GM12878 (cell line): ENCODE measurements around the gene CYB561A3. TPM values are rescaled to one million over a fixed set of nuclear protein-coding genes. Genes with fewer than 3 reads are reported as not detected.

Experiments used
- ATAC-seq: fragments of 200-7000 bp; cut with Tn5 transposase; 3 replicates; pipeline ENCODE4 v1.9.1; 2020; ENCODE audit warnings: mild to moderate bottlenecking, moderate library complexity
- BruUV-seq: library from RNA; stranded (reverse); fragments of 400-500 nt; replicated peaks from 2 replicates; lab custom pipeline; 2021; lab: Mats Ljungman, UMichigan
- CTCF ChIA-PET: fragments of 300-600 bp; sonication (Branson Sonifier 250); formaldehyde crosslinking; extraction: SDS; loops from one replicate; lab custom pipeline; 2021; ENCODE audit warnings: inconsistent platforms; lab: Yijun Ruan, JAX
- POLR2A ChIA-PET: fragments of 350-600 bp; formaldehyde crosslinking; extraction: SDS; loops from one replicate; lab custom pipeline; 2021; ENCODE audit warnings: inconsistent platforms; lab: Charles Lee
- RAD21 ChIA-PET: fragments of 300-600 bp; sonication (Branson Sonifier 250); formaldehyde crosslinking; loops from one replicate; lab custom pipeline; 2023; ENCODE audit warnings: antibody characterized with exemption; ENCODE audit not compliant: unreplicated experiment; lab: Charles Lee
- SMC1A ChIA-PET: fragments of 300-600 bp; sonication (Branson Sonifier 250); formaldehyde crosslinking; loops from one replicate; lab custom pipeline; 2023; ENCODE audit not compliant: unreplicated experiment, uncharacterized antibody; lab: Charles Lee
- DNase-seq: peaks from one replicate; pipeline ENCODE4 v3.0.0-alpha.2; 2011; ENCODE audit warnings: low read depth, low spot score
- FAIRE-seq: peaks from 3 replicates; lab custom pipeline; 2011; peaks lifted over from hg19 to GRCh38; lab: Jason Lieb, UNC
- H2AFZ ChIP-seq: 2 replicates; pipeline ENCODE4 v1.6.0; 2011; ENCODE audit warnings: low read depth, low read length, control low read depth; ENCODE audit not compliant: control insufficient read depth
- H3K27ac ChIP-seq: 2 replicates; pipeline ENCODE4 v1.5.1; 2011; ENCODE audit warnings: control low read depth; ENCODE audit not compliant: control insufficient read depth, insufficient read depth
- H3K27me3 ChIP-seq, 2 experiments: replicated peaks in 1 of 2; 2 replicates each; pipeline versions ENCODE4 v1.6.0 to v1.6.1; 2011; ENCODE audit warnings: low read length in 1 of 2; ENCODE audit not compliant: control insufficient read depth in 2 of 2, insufficient read depth in 2 of 2
- H3K36me3 ChIP-seq, 2 experiments: 2 replicates each; pipeline ENCODE4 v1.5.1; 2011; ENCODE audit warnings: low read length in 1 of 2; ENCODE audit not compliant: control insufficient read depth in 2 of 2, insufficient read depth in 2 of 2
- H3K4me1 ChIP-seq: 2 replicates; pipeline ENCODE4 v1.6.1; 2011; ENCODE audit warnings: mild to moderate bottlenecking, low read length, moderate library complexity, mixed read lengths; ENCODE audit not compliant: control insufficient read depth, insufficient read depth
- H3K4me2 ChIP-seq: 2 replicates; pipeline ENCODE4 v1.6.0; 2011; ENCODE audit warnings: control low read depth; ENCODE audit not compliant: control insufficient read depth, insufficient read depth
- H3K4me3 ChIP-seq: fragments of 200-600 bp; sonication (generic); 2 replicates; pipeline ENCODE4 v1.5.1; 2016
- H3K79me2 ChIP-seq: 2 replicates; pipeline ENCODE4 v1.6.0; 2011; ENCODE audit warnings: low read length; ENCODE audit not compliant: control insufficient read depth, insufficient read depth
- H3K9ac ChIP-seq: 2 replicates; pipeline ENCODE4 v1.8.0; 2011; ENCODE audit warnings: low read length, control low read depth, mixed read lengths; ENCODE audit not compliant: control insufficient read depth, insufficient read depth
- H3K9me3 ChIP-seq: replicated peaks from 3 replicates; pipeline ENCODE4 v1.5.1; 2011; ENCODE audit warnings: mild to moderate bottlenecking, low read length; ENCODE audit not compliant: control insufficient read depth, insufficient read depth
- H4K20me1 ChIP-seq: 2 replicates; pipeline ENCODE4 v1.6.0; 2011; ENCODE audit not compliant: control insufficient read depth, insufficient read depth
- BCL11A ChIP-seq: IDR thresholded peaks from 2 replicates; pipeline ENCODE4 v1.6.1; 2011; ENCODE audit warnings: low read depth, low read length
- BRCA1 ChIP-seq: IDR thresholded peaks from 2 replicates; pipeline ENCODE4 v1.6.1; 2011; ENCODE audit warnings: low read depth, low read length, improper control_type of control experiment
- CHD2 ChIP-seq: IDR thresholded peaks from 2 replicates; pipeline ENCODE4 v1.6.1; 2011; ENCODE audit warnings: low read depth, low read length, improper control_type of control experiment, borderline replicate concordance
- IKZF2 ChIP-seq, 2 experiments: fragments of 450-650 bp; IDR thresholded peaks; 2 replicates each; pipeline ENCODE4 v1.6.1; 2017; ENCODE audit warnings: mild to moderate bottlenecking in 2 of 2, moderate library complexity in 2 of 2
- NR2C1 ChIP-seq: fragments of 450-650 bp; IDR thresholded peaks from 2 replicates; pipeline ENCODE4 v1.6.1; 2017; ENCODE audit warnings: antibody characterized with exemption, mild to moderate bottlenecking, moderate library complexity
- PML ChIP-seq: IDR thresholded peaks from 2 replicates; pipeline ENCODE4 v1.6.1; 2012; ENCODE audit warnings: low read length, inconsistent platforms
- SP1 ChIP-seq: IDR thresholded peaks from one replicate; pipeline ENCODE4 v1.6.1; 2011; ENCODE audit warnings: low read depth, low read length
- YY1 ChIP-seq: IDR thresholded peaks from 2 replicates; pipeline ENCODE4 v1.6.1; 2011; ENCODE audit warnings: low read depth, mild to moderate bottlenecking, low read length
- WGBS: methylation state at CpG from one replicate; pipeline ENCODE4 v1.1.6; 2016; ENCODE audit warnings: low lambda C conversion rate; ENCODE audit not compliant: insufficient replicate concordance, insufficient coverage; ENCODE audit errors: missing lambda C conversion rate; 5-methylcytosine and 5-hydroxymethylcytosine counted together
- in situ Hi-C: fragments of 300-500 bp; cut with MboI; formaldehyde crosslinking; loops from 9 replicates; pipeline ENCODE4 v1.14.3; 2018; ENCODE audit warnings: mixed read lengths
- intact Hi-C: fragments of 100-400 bp; cut with micrococcal nuclease; formaldehyde crosslinking; loops from one replicate; pipeline ENCODE4 v1.14.2; 2022; ENCODE audit not compliant: unreplicated experiment
- polyA plus RNA-seq, 11 experiments: library from polyadenylated mRNA; depleted of rRNA in 4 of 11; unstranded in 6 of 11; stranded (reverse) in 5 of 11; fragments of >200 nt; fragmentation: Nextera tagmentation in 4 of 11; fragmentation: Illumina TruSeq in 1 of 11; extraction: Ambion mirVana in 4 of 11; extraction: Trizol in 1 of 11; gene quantifications; 1 replicate in 1 of 11; 2 replicates in 10 of 11; pipeline versions ENCODE4 v1.2.1 to v1.2.3, GENCODE V29; 2011 to 2016; ENCODE audit warnings: inconsistent platforms in 2 of 11, missing spikeins in 2 of 11, low read depth in 1 of 11
- total RNA-seq, 4 experiments: library from RNA; depleted of rRNA in 3 of 4; stranded (reverse); fragments of >200 nt in 3 of 4; fragmentation: Illumina TruSeq in 1 of 4; extraction: Trizol in 1 of 4; gene quantifications; 2 replicates each; pipeline versions ENCODE4 v1.2.1 to v1.2.3, GENCODE V29; 2013 to 2021

Gene CYB561A3
- total and polyA plus RNA-seq, 10 of the 15 experiments (the other 5 are each of a cell fraction or from before 2014, with no cell fraction given), result 40.1 to 169 (median 74.4) TPM

DNA sequence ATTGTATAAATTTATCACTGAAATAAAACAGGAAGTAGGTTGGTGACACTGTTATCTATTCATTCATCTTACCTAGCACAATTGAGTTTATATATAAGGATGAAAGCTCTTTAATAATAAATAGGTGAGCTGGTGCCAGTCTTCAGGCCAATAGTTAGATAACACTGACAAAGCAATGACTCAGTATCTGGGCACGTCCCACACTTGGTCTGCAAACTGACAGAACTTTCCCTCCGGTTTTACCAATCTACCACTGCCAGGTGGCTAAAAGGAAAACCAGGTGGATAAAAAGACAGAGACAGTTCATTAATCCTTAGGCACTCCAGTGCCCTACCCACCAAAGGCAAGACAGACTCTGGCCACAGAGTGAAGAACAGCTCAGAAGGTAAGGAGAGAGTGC, 46.4 kb downstream of the CYB561A3 start (continued):
- TF ChIP-seq IKZF2 (IDR thresholded peaks at IDR 0.05), result no peak
- TF ChIP-seq NR2C1, result no peak
- no peak for TF ChIP-seq YY1
- no peak for TF ChIP-seq CHD2
- no peak for TF ChIP-seq PML

DNA sequence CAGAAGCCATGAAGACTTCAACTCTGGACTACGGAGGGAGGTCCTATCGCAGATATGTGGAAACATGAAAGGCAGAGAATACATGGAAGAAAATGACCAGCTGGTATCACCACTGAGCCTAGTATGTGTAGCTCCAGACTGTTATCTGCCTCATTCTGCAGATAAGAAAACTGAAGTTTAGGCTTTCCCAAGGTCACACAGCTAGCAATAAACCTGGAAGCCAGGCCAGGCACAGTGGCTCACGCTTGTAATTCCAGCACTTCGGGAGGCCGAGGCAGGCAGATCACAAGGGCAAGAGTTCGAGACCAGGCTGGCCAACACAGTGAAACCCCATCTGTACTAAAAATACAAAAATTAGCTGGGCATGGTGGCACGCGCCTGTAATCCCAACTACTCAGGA, 50.9 kb downstream of the CYB561A3 start:
- intact Hi-C loops, result no loop called here
- Histone ChIP-seq H3K9me3 (no peaks in the 10 kb centered on the region), H2AFZ (no peak overlapping the region), H3K9ac (no peak overlapping the region), H3K79me2 (no peaks in the 10 kb centered on the region), H3K27ac (no peak overlapping the region), H3K4me1 (no peaks in the 10 kb centered on the region), H3K4me2 (no peak overlapping the region), H3K4me3 (no peak overlapping the region), H3K36me3 (peaks cover 40 to 50% of the 10 kb centered on the region in 2 experiments), H4K20me1 (no peaks in the 10 kb centered on the region), H3K27me3 (no peaks in the 10 kb centered on the region)
- TF ChIP-seq BCL11A (no peak), SP1 (no peak), BRCA1 (no peak)
- ChIA-PET RAD21 (no interaction called here), CTCF (interaction anchor here (1.3 to 1.8 kb wide), 2 partner anchors 52 to 74 kb away, joined by 3 read pairs; no protein-coding TSS in a partner anchor), POLR2A (no interaction called here), SMC1A (interaction anchor here (1.2 to 2.0 kb wide), 2 partner anchors 9 to 75 kb away, joined by 3 to 5 read pairs; no protein-coding TSS in a partner anchor)
- 99% methylated on average over 8 of the region's 8 CpGs for WGBS
- FAIRE-seq, result no peak
- BruUV-seq, result no TSS peak
- no peak for DNase-seq
- ATAC-seq, result no peak
- in situ Hi-C loops, result no loop called here
